Nephron progenitor cell (in vitro differentiated cells): ENCODE results near the gene LNPEP.

ENCODE experiments used
- DNase-seq: peaks from one replicate; pipeline ENCODE4 v3.0.0; 2021
- H3K27ac Mint-ChIP-seq: 2 replicates; pipeline ENCODE4 v1.8.0; 2021; ENCODE audit warnings: mild to moderate bottlenecking, moderate library complexity, mixed read lengths
- H3K27me3 Mint-ChIP-seq: 2 replicates; pipeline ENCODE4 v1.8.0; 2021; ENCODE audit warnings: mild to moderate bottlenecking, low read depth, mixed read lengths; ENCODE audit not compliant: poor library complexity
- H3K36me3 Mint-ChIP-seq: 2 replicates; pipeline ENCODE4 v1.8.0; 2021; ENCODE audit warnings: low read depth, mixed read lengths
- H3K4me1 Mint-ChIP-seq: 2 replicates; pipeline ENCODE4 v1.8.0; 2021; ENCODE audit warnings: mixed read lengths
- H3K4me3 Mint-ChIP-seq: 2 replicates; pipeline ENCODE4 v1.8.0; 2021; ENCODE audit warnings: mild to moderate bottlenecking, moderate library complexity, mixed read lengths
- H3K9me3 Mint-ChIP-seq: 2 replicates; pipeline ENCODE4 v1.8.0; 2021; ENCODE audit warnings: mild to moderate bottlenecking, moderate library complexity, mixed read lengths
- TF ChIP-seq, protein P1 (sequence below): fragments of 200-600 bp; sonication (generic); IDR thresholded peaks from 2 replicates; pipeline ENCODE4 v1.5.0; 2021; ENCODE audit warnings: antibody characterized with exemption

The LNPEP gene

GRCh38 chr5:96995419-96995818 is 59.5 kb downstream of the LNPEP start:
- no peak overlapping the region for H3K4me3 Mint-ChIP-seq
- no peak for DNase-seq
- H3K9me3 Mint-ChIP-seq: no peaks in the 10 kb centered on the region
- H3K36me3 Mint-ChIP-seq: peaks cover 23% of the 10 kb centered on the region
- no peaks in the 10 kb centered on the region for H3K27me3 Mint-ChIP-seq
- H3K27ac Mint-ChIP-seq: no peak overlapping the region
- H3K4me1 Mint-ChIP-seq: no peaks in the 10 kb centered on the region
- TF ChIP-seq, protein P1, sequence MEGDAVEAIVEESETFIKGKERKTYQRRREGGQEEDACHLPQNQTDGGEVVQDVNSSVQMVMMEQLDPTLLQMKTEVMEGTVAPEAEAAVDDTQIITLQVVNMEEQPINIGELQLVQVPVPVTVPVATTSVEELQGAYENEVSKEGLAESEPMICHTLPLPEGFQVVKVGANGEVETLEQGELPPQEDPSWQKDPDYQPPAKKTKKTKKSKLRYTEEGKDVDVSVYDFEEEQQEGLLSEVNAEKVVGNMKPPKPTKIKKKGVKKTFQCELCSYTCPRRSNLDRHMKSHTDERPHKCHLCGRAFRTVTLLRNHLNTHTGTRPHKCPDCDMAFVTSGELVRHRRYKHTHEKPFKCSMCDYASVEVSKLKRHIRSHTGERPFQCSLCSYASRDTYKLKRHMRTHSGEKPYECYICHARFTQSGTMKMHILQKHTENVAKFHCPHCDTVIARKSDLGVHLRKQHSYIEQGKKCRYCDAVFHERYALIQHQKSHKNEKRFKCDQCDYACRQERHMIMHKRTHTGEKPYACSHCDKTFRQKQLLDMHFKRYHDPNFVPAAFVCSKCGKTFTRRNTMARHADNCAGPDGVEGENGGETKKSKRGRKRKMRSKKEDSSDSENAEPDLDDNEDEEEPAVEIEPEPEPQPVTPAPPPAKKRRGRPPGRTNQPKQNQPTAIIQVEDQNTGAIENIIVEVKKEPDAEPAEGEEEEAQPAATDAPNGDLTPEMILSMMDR: no peak

- TF ChIP-seq, protein P1: peak; percentile 68
- H3K36me3 Mint-ChIP-seq: peaks cover 9% of the 10 kb centered on the region
- H3K4me3 Mint-ChIP-seq: no peak overlapping the region
- H3K27ac Mint-ChIP-seq: no peak overlapping the region
- DNase-seq: peak; percentile 8
- no peaks in the 10 kb centered on the region for H3K27me3 Mint-ChIP-seq
- no peaks in the 10 kb centered on the region for H3K4me1 Mint-ChIP-seq
- no peaks in the 10 kb centered on the region for H3K9me3 Mint-ChIP-seq
Observed at GRCh38 chr5:96997265-96997859, 61.5 kb downstream of the LNPEP start.

DNA sequence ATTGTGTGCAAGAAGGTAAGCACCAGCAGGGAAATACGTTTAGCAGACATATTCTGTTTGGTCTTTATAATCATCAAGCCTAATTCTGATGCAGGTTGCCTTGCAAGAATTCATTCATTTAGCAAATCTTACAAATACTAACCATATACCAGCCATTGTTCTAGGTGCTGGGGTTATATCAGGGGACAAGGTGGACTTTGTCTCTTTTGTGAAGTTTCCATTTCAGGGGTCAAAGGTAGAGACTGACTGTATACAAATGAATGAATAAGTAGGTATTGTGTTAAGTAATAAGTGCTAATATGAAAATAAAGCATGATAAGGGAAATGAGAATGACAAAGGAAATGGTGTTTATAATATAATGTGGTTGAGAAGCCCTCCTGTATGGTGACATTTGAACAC is 64.0 kb downstream of the LNPEP start:
- Mint-ChIP-seq H3K27me3 (no peaks in the 10 kb centered on the region), H3K4me3 (no peak overlapping the region), H3K9me3 (no peaks in the 10 kb centered on the region), H3K27ac (no peak overlapping the region), H3K36me3 (peaks cover 14% of the 10 kb centered on the region), H3K4me1 (no peaks in the 10 kb centered on the region)
- TF ChIP-seq, protein P1: no peak
- DNase-seq: no peak

- no peaks in the 10 kb centered on the region for H3K27me3 Mint-ChIP-seq
- H3K36me3 Mint-ChIP-seq: peaks cover 14% of the 10 kb centered on the region
- H3K4me1 Mint-ChIP-seq: no peaks in the 10 kb centered on the region
- H3K27ac Mint-ChIP-seq: no peak overlapping the region
- no peaks in the 10 kb centered on the region for H3K9me3 Mint-ChIP-seq
- H3K4me3 Mint-ChIP-seq: no peak overlapping the region
- TF ChIP-seq, protein P1: no peak
- DNase-seq: no peak
Observed at GRCh38 chr5:97000391-97000790, 64.5 kb downstream of the LNPEP start.

DNA sequence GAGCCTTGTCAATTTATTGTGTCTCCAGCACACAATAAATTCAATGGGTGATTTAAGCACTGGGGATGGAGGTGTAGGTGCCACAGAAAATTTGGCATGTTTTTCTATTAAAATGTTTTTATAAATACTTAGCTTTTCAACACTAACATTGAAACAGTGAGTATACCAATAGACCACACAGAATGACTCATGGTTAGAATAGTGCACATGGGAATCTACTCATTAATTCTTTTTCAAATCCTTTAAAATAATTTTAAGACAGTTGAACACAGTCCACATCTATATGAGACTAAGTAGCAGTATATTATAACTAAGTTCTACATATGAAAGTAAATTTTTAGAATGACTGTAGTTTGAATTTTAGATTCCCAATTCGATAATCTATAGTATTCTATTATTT is 67.1 kb downstream of the LNPEP start:
- Mint-ChIP-seq H3K36me3 (peaks cover 14% of the 10 kb centered on the region), H3K4me1 (no peaks in the 10 kb centered on the region), H3K27ac (no peak overlapping the region), H3K9me3 (no peaks in the 10 kb centered on the region), H3K27me3 (no peaks in the 10 kb centered on the region), H3K4me3 (no peak overlapping the region)
- TF ChIP-seq, protein P1: no peak
- DNase-seq: no peak

GRCh38 chr5:97004423-97005060 is 68.7 kb downstream of the LNPEP start:
- no peak for DNase-seq
- Mint-ChIP-seq H3K4me1 (no peaks in the 10 kb centered on the region), H3K4me3 (no peak overlapping the region), H3K36me3 (peaks cover 5% of the 10 kb centered on the region), H3K9me3 (no peaks in the 10 kb centered on the region), H3K27ac (no peak overlapping the region), H3K27me3 (no peaks in the 10 kb centered on the region)
- TF ChIP-seq, protein P1: no peak
